Cardiac fibroblast (primary cell): Measurements from ENCODE around the gene LCT.

Experiments
- DNase-seq, 2 donors: peaks; one replicate each; pipeline versions ENCODE4 v3.0.0 to v3.0.0-alpha.2; 2010; ENCODE audit warnings: low read depth in 2 of 2
- H3K4me3 ChIP-seq, 2 donors: replicated peaks in 1 of 2; 1 replicate in 1 of 2; 2 replicates in 1 of 2; pipeline ENCODE4 v1.5.1; 2011; ENCODE audit warnings: low read depth in 2 of 2, low read length in 2 of 2, mild to moderate bottlenecking in 2 of 2, moderate library complexity in 1 of 2
- TF ChIP-seq, protein P1 (sequence below): IDR thresholded peaks from one replicate; pipeline ENCODE4 v1.5.1; 2011; ENCODE audit warnings: low read depth, mild to moderate bottlenecking, low read length, inconsistent platforms

LCT gene

DNA sequence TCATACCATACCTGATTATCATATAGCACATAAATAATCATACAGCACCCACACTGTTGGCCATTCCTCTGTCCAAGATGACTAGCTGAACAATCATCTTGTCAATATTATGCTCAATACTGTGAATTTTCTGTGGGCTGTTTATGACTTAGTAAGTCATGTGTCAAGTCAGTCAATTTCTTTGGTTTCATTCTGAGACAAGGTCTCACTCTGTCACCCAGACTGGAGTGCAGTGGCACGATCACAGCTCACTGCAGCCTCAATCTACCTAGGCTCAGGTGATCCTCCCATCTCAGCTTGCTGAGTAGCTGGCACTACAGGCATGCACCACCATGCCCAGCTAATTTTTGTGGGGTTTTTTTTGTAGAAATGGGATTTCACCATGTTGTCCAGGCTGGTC, 33.6 kb upstream of the LCT start:
- no peak overlapping the region for H3K4me3 ChIP-seq
- DNase-seq, result no peak
- TF ChIP-seq, protein P1, sequence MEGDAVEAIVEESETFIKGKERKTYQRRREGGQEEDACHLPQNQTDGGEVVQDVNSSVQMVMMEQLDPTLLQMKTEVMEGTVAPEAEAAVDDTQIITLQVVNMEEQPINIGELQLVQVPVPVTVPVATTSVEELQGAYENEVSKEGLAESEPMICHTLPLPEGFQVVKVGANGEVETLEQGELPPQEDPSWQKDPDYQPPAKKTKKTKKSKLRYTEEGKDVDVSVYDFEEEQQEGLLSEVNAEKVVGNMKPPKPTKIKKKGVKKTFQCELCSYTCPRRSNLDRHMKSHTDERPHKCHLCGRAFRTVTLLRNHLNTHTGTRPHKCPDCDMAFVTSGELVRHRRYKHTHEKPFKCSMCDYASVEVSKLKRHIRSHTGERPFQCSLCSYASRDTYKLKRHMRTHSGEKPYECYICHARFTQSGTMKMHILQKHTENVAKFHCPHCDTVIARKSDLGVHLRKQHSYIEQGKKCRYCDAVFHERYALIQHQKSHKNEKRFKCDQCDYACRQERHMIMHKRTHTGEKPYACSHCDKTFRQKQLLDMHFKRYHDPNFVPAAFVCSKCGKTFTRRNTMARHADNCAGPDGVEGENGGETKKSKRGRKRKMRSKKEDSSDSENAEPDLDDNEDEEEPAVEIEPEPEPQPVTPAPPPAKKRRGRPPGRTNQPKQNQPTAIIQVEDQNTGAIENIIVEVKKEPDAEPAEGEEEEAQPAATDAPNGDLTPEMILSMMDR, result no peak

DNA sequence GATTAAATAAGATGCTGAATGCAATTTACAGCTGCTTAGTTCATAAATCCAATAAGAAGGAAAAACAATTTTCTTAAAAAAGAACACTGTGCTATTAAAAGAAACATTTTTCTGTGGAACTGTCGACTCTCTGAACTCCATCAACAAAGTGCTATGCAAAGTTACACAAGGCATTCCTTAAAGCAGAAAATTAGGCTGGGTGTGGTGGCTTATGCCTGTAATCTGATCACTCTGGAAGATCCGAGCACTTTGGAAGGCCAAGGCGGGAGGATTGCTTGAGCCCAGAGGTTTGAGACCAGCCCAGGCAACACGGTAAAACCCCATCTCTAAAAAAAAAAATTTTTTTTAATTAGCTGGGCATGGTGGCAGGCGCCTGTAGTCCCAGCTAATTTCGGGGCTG, 26.2 kb upstream of the LCT start:
- DNase-seq, result no peak
- no peak overlapping the region for H3K4me3 ChIP-seq
- TF ChIP-seq, protein P1, result no peak

DNA sequence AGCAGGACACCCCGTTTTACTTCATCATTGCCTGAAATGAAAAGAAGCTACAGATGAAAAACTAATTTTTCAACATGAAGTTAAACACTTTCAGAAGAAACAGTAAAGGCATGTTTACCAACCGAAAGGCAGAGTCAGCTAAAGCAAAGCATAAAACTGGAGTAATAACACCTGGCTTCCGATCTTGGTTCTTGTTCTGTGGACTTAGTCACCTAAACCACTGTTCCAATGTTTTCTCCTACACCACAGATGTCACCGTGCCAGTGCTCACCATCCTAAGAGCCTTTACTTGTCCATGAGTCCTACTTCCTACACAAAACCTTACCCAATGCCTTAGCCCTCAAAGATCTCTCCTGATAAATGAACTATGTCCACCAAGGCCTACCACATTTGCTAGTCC, 25.7 kb upstream of the LCT start:
- TF ChIP-seq, protein P1, result no peak
- no peak overlapping the region for H3K4me3 ChIP-seq

DNA sequence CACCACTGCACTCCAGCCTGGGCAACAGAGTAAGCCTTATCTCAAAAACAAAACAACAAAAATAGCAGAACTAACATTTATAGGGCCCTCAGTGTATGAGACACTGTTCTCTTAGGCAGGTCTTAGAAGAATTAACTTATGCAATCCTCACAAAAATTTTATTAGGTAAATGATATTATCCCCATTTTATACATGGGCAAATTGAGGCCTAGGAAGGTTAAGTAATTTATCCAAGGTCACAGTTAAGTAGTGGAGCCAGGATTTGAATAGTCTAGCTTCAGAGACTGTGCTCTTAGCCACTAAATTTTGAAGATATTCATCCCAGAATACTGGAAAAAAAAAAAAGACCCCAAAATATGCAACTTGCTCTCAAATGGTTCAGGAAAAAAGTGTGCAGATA, 16.4 kb upstream of the LCT start:
- TF ChIP-seq, protein P1, result no peak
- DNase-seq, result no peak
- H3K4me3 ChIP-seq, result no peak overlapping the region

More for the DNA sequence above, 25.7 kb upstream of the LCT start:
- DNase-seq, result no peak

DNA sequence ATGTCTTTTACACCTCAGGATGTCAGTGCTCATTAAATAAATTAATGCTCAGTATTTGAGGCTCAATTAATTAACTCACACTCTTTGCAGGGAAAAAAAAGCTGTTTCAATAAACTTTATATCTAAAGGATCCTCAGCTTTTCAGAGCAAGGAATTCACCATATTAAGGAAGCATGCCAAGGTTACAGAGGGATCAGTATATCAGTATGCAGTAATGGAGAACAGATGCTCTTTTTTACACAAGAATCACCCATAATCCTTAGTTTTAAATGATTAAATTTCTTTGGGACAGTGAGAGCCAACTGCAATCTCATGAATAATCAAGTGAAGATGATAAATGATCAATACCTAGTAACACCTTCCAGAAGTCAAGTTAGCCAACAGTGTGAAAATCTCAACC, 14.9 kb upstream of the LCT start:
- H3K4me3 ChIP-seq, result no peak overlapping the region
- TF ChIP-seq, protein P1, result no peak
- no peak for DNase-seq

DNA sequence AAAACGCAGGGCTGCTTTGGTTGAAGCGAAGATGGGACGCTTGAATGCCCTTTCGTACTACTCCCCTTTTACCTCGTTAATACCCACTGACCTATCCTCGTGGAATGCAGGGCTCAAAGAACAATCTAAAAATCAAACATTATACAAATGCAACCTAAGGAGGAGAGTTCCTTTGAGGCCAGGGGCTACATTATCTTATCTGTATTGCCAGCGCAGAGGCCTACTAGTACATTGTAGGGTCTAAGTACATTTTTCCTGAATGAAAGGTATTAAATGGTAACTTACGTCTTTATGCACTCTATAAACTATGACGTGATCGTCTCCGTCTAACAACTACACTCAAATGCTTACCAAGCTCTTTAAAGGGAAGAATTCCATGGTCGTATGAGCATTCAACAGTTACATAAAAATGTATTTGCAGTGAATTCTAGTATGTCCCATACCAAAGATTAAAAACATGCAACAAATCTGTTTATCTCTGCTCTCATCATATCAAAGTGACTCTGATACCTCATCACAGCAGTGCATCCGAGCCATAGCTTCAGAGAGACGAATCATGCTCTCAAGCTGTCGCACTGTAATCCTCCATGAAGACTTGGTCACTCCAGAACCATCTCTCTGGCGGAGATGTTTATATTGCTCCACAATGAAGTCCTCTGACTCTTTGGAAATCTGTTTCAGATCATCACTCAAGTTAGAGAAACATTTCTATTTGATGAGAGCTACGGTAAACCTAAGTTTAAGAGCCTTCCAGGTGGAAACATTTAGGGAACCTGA, 14.1 kb upstream of the LCT start:
- no peak overlapping the region for H3K4me3 ChIP-seq
- DNase-seq, result no peak
- TF ChIP-seq, protein P1, result no peak

DNA sequence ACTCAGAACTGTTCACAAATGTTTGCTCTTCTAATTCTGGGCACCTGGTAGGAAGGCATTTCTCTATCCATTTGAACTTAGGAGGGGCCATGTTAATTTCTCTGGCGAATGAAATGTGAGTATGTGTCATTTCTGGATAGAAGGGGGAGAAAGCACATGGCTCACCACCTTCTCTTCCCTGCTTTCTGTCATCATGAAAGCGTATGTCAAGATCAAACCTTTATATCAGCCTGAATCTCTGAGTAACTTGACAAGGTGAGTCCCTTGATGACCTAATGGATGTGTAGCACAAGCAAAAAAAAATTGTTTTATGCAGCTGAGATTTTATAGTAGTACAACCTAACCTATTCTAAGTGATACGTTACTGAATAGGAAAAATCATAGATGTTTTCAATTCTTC, 12.1 kb upstream of the LCT start:
- TF ChIP-seq, protein P1, result no peak
- no peak for DNase-seq
- H3K4me3 ChIP-seq, result no peak overlapping the region
